ENCODE results near the gene MAN2A1.

GRCh38 chr5:109805883-109806282 is 116.2 kb downstream of the MAN2A1 start:
- TF ChIP-seq CTCF (conservative IDR thresholded peaks at IDR 0.05; ENCODE audit: low read length) = no peak
- TF ChIP-seq EZH2phosphoT487 (IDR thresholded peaks at IDR 0.05; ENCODE audit: borderline replicate concordance, low read depth, low read length) = no peak
